SK-N-MC (cell line): ENCODE measurements around the gene DNAH11.

ENCODE experiments used
- EZH2 ChIP-seq: fragments of 200-600 bp; sonication (generic); IDR thresholded peaks from one replicate; pipeline ENCODE4 v1.6.1; 2017; ENCODE audit warnings: antibody characterized with exemption
- POLR2AphosphoS5 ChIP-seq: IDR thresholded peaks from 2 replicates; pipeline ENCODE4 v1.6.1; 2012; ENCODE audit warnings: mild to moderate bottlenecking, low read depth, low read length, borderline replicate concordance

GRCh38 chr7:21495731-21496130, 47.1 kb upstream of the DNAH11 start:
- TF ChIP-seq POLR2AphosphoS5, result no peak
- TF ChIP-seq EZH2, result no peak
